ENCODE results near the gene PTPN20. TPM values are rescaled to one million over a fixed set of nuclear protein-coding genes. Genes with fewer than 3 reads are reported as not detected.

The PTPN20 gene
- total RNA-seq, 3 donors from 2014 or later (not counting 1 experiment from before 2014, with no cell fraction given): 0.78 to 1.6 TPM; not detected in 1

GRCh38 chr10:46998192-46998591, 87.0 kb downstream of the PTPN20 start:
- Histone ChIP-seq H3K4me1 (ENCODE audit: control insufficient read depth, insufficient read depth, low read length) (no peaks in the 10 kb centered on the region), H3K4me3 (ENCODE audit: low read length) (no peak overlapping the region), H3K27me3 (ENCODE audit: control insufficient read depth, insufficient read depth, low read length) (no peaks in the 10 kb centered on the region), H3K9me3 (ENCODE audit: control insufficient read depth, insufficient read depth, low read length) (no peaks in the 10 kb centered on the region), H3K36me3 (ENCODE audit: control insufficient read depth, insufficient read depth, low read length) (no peaks in the 10 kb centered on the region), H3K27ac (ENCODE audit: low read length) (no peak overlapping the region)
- no peak for TF ChIP-seq CTCF (IDR thresholded peaks at IDR 0.05)
- H3K4me3 Mint-ChIP-seq: no peak overlapping the region
- H3K27me3 Mint-ChIP-seq (ENCODE audit: low read depth in 2 of 2): peaks cover 2 to 12% of the 10 kb centered on the region in 2 donors
- no peak overlapping the region for H3K27ac Mint-ChIP-seq
- H3K36me3 Mint-ChIP-seq: peaks cover 7% of the 10 kb centered on the region
- DNase-seq (no peak), ATAC-seq (no peak)
- intact Hi-C loops (cut with micrococcal nuclease): no loop called here
- H3K4me1 Mint-ChIP-seq: no peaks in the 10 kb centered on the region
- peaks cover 0 to 3% of the 10 kb centered on the region in 2 donors for H3K9me3 Mint-ChIP-seq

- Histone ChIP-seq H3K27ac (ENCODE audit: low read length) (no peak overlapping the region), H3K9me3 (ENCODE audit: control insufficient read depth, insufficient read depth, low read length) (no peaks in the 10 kb centered on the region), H3K27me3 (ENCODE audit: control insufficient read depth, insufficient read depth, low read length) (no peaks in the 10 kb centered on the region), H3K4me1 (ENCODE audit: control insufficient read depth, insufficient read depth, low read length) (no peaks in the 10 kb centered on the region), H3K4me3 (ENCODE audit: low read length) (no peak overlapping the region), H3K36me3 (ENCODE audit: control insufficient read depth, insufficient read depth, low read length) (no peaks in the 10 kb centered on the region)
- Mint-ChIP-seq H3K36me3 (peaks cover 7% of the 10 kb centered on the region), H3K9me3 (peaks cover 0 to 3% of the 10 kb centered on the region in 2 donors), H3K4me1 (no peaks in the 10 kb centered on the region), H3K27me3 (ENCODE audit: low read depth in 2 of 2) (peaks cover 2 to 16% of the 10 kb centered on the region in 2 donors), H3K27ac (no peak overlapping the region), H3K4me3 (no peak overlapping the region)
- no peak for ATAC-seq
- 91% methylated on average over 2 of the region's 2 CpGs for WGBS (ENCODE audit: insufficient coverage)
- intact Hi-C loops (cut with micrococcal nuclease): no loop called here
- TF ChIP-seq CTCF (IDR thresholded peaks at IDR 0.05): no peak
- no peak for DNase-seq
Measured at GRCh38 chr10:46998595-46998994, 87.4 kb downstream of the PTPN20 start.

DNA sequence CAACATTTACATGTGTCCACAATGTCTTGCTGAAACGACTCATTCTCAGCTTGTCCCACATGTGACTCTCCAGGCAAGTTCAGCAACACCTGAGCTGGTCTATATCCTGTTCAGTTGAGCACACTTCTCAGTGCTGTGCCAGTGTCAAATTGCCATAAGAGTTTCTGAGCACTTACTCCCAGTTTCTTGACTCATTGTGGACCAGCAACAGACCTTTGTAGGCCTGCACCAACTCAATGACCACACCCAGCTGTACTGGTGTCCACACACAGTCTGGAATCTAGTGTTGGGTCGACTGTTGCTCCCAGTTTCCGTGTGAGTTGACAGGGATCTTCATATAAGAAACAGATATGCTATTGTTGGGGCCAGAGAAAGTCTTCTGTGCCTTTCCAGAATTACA, 88.0 kb downstream of the PTPN20 start:
- Mint-ChIP-seq H3K9me3 (peaks cover 0 to 3% of the 10 kb centered on the region in 2 donors), H3K4me1 (no peaks in the 10 kb centered on the region), H3K4me3 (no peak overlapping the region), H3K36me3 (peaks cover 7% of the 10 kb centered on the region), H3K27ac (no peak overlapping the region), H3K27me3 (ENCODE audit: low read depth in 2 of 2) (peaks cover 2 to 23% of the 10 kb centered on the region in 2 donors)
- ATAC-seq (no peak), DNase-seq (no peak)
- Histone ChIP-seq H3K36me3 (ENCODE audit: control insufficient read depth, insufficient read depth, low read length) (no peaks in the 10 kb centered on the region), H3K27me3 (ENCODE audit: control insufficient read depth, insufficient read depth, low read length) (no peaks in the 10 kb centered on the region), H3K9me3 (ENCODE audit: control insufficient read depth, insufficient read depth, low read length) (no peaks in the 10 kb centered on the region), H3K27ac (ENCODE audit: low read length) (no peak overlapping the region), H3K4me3 (ENCODE audit: low read length) (no peak overlapping the region), H3K4me1 (ENCODE audit: control insufficient read depth, insufficient read depth, low read length) (no peaks in the 10 kb centered on the region)
- WGBS (ENCODE audit: insufficient coverage): 79% methylated on average over 3 of the region's 3 CpGs
- no peak for TF ChIP-seq CTCF (IDR thresholded peaks at IDR 0.05)
- intact Hi-C loops (cut with micrococcal nuclease): no loop called here

DNA sequence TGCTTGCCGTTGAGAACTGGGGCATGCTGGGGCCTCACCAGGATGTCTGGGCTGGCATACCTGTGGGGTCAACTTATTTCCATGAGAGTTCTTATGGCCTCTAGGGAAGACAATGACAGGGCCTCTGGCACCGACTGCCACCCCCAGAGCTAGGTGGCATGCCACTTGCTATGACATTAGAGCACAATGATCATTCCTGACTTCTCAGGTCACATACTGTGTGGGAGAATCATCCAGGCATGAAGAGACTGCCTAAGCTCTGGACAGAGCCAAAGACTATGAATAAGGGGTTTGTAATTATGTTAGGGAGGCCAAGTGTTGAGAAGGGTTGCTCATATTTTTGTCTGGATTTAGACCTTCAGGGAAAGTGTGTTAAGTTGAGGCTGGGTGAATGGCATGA, 97.5 kb downstream of the PTPN20 start:
- ATAC-seq (peak in 1 of 3 donors; percentile 10), DNase-seq (no peak)
- no peaks in the 10 kb centered on the region for H3K4me1 ChIP-seq (ENCODE audit: control insufficient read depth, insufficient read depth, low read length)
- no peaks in the 10 kb centered on the region for H3K36me3 ChIP-seq (ENCODE audit: control insufficient read depth, insufficient read depth, low read length)
- H3K9me3 ChIP-seq (ENCODE audit: control insufficient read depth, insufficient read depth, low read length): no peaks in the 10 kb centered on the region
- H3K27me3 ChIP-seq (ENCODE audit: control insufficient read depth, insufficient read depth, low read length): no peaks in the 10 kb centered on the region
- intact Hi-C loops (cut with micrococcal nuclease): no loop called here
- Mint-ChIP-seq H3K4me3 (no peak overlapping the region), H3K9me3 (no peaks in the 10 kb centered on the region), H3K36me3 (no peaks in the 10 kb centered on the region), H3K27ac (no peak overlapping the region), H3K4me1 (no peaks in the 10 kb centered on the region), H3K27me3 (ENCODE audit: low read depth in 2 of 2) (peaks cover 8 to 36% of the 10 kb centered on the region in 2 donors)
- H3K27ac ChIP-seq (ENCODE audit: low read length): no peak overlapping the region
- TF ChIP-seq CTCF (IDR thresholded peaks at IDR 0.05): no peak
- 85% methylated on average over 2 of the region's 2 CpGs for WGBS (ENCODE audit: insufficient coverage)
- no peak overlapping the region for H3K4me3 ChIP-seq (ENCODE audit: low read length)
